Right lung (tissue), 5 donors: ENCODE measurements around the gene DOK1. TPM values are rescaled to one million over a fixed set of nuclear protein-coding genes. Genes with fewer than 3 reads are reported as not detected.

Source experiments
- DNase-seq, 2 donors: peaks; one replicate each; pipeline ENCODE4 v3.0.0-alpha.2; 2013
- polyA plus RNA-seq, 5 donors: library from polyadenylated mRNA; unstranded; fragments of 120-200 nt; gene quantifications; one replicate each; pipeline versions ENCODE4 v1.2.1 to v1.2.3, GENCODE V29; 2013; ENCODE audit warnings: inconsistent platforms in 1 of 5, low replicate concordance in 1 of 5; ENCODE audit not compliant: insufficient read length in 5 of 5, insufficient read depth in 1 of 5

DOK1 gene
- polyA plus RNA-seq, 5 donors = 7.7 to 11.8 (median 9.7) TPM

- DNase-seq = no peak
These were observed 42.9 kb downstream of the DOK1 start for GRCh38 chr2:74597410-74597809.

- no peak for DNase-seq
These were observed 45.2 kb downstream of the DOK1 start for GRCh38 chr2:74599676-74600075.

- no peak for DNase-seq
These were observed 48.2 kb downstream of the DOK1 start for GRCh38 chr2:74602586-74603281.

- DNase-seq = no peak
These were observed 48.9 kb downstream of the DOK1 start for GRCh38 chr2:74603282-74604000.

GRCh38 chr2:74606927-74607326, 52.4 kb downstream of the DOK1 start:
- DNase-seq = no peak

Other genes with a start within 250 kb of the DOK1 start
- gene SLC4A5, start 211.3 kb upstream of the DOK1 start, polyA plus RNA-seq = 1 to 10 TPM; 5.2 to 9.9 (median 8.5) TPM
- gene DCTN1, start 174.4 kb upstream of the DOK1 start, polyA plus RNA-seq = 100 to 1,000 TPM; 125 to 167 (median 142) TPM
- gene C2orf81, start 133.1 kb upstream of the DOK1 start, polyA plus RNA-seq = 1 to 10 TPM; 3.0 to 7.8 (median 6.0) TPM
- gene WDR54, start 133.0 kb upstream of the DOK1 start, polyA plus RNA-seq = 10 to 100 TPM; 28.5 to 40.4 (median 36.6) TPM
- gene RTKN, start 112.8 kb upstream of the DOK1 start, polyA plus RNA-seq = 10 to 100 TPM; 43.1 to 61.5 (median 54.6) TPM
- 10 to 100 TPM; 21.4 to 37.0 (median 30.1) TPM for gene INO80B, start 99.6 kb upstream of the DOK1 start, polyA plus RNA-seq
- gene WBP1, start 96.3 kb upstream of the DOK1 start, polyA plus RNA-seq = 100 to 1,000 TPM in 4 of 5 donors, 10 to 100 TPM in 1; 95.7 to 134 (median 113) TPM
- gene MOGS, start 89.3 kb upstream of the DOK1 start, polyA plus RNA-seq = 10 to 100 TPM; 34.4 to 51.8 (median 45.7) TPM
- 10 to 100 TPM; 37.7 to 68.9 (median 40.5) TPM for gene MRPL53, start 82.0 kb upstream of the DOK1 start, polyA plus RNA-seq
- 10 to 100 TPM; 13.0 to 18.1 (median 16.4) TPM for gene CCDC142, start 71.7 kb upstream of the DOK1 start, polyA plus RNA-seq
- 10 to 100 TPM; 32.8 to 38.1 (median 35.6) TPM for gene TTC31, start 71.6 kb upstream of the DOK1 start, polyA plus RNA-seq
- under 1 TPM; 0.22 to 0.94 (median 0.49) TPM for gene LBX2, start 55.1 kb upstream of the DOK1 start, polyA plus RNA-seq
- gene PCGF1, start 47.0 kb upstream of the DOK1 start, polyA plus RNA-seq = 10 to 100 TPM; 20.6 to 28.2 (median 26.1) TPM
- gene TLX2, start 40.3 kb upstream of the DOK1 start, polyA plus RNA-seq = under 1 TPM in 3 of 5 donors, not detected in 2; 0.06 to 0.14 (median 0.07) TPM
- 1 to 10 TPM in 1 of 5 donors, under 1 TPM in 4; 0.17 to 1.1 (median 0.26) TPM for gene DQX1, start 28.5 kb upstream of the DOK1 start, polyA plus RNA-seq
- 100 to 1,000 TPM in 2 of 5 donors, 10 to 100 TPM in 3; 82.8 to 108 (median 98.9) TPM for gene AUP1, start 25.0 kb upstream of the DOK1 start, polyA plus RNA-seq
- gene HTRA2, start 24.8 kb upstream of the DOK1 start, polyA plus RNA-seq = 10 to 100 TPM; 30.2 to 37.6 (median 36.6) TPM
- 1 to 10 TPM; 7.9 to 9.9 (median 9.6) TPM for gene LOXL3, start 778 bp upstream of the DOK1 start, polyA plus RNA-seq
- gene M1AP, start 93.6 kb downstream of the DOK1 start, polyA plus RNA-seq = under 1 TPM; 0.22 to 0.48 (median 0.32) TPM
- 1 to 10 TPM; 5.7 to 7.2 (median 6.7) TPM for gene SEMA4F, start 99.5 kb downstream of the DOK1 start, polyA plus RNA-seq